Fibroblast of lung (primary cell): ENCODE data around the gene STK35.

ENCODE experiments used
- EZH2 ChIP-seq: IDR thresholded peaks from 2 replicates; pipeline ENCODE4 v1.5.1; 2012; ENCODE audit warnings: low read length, control low read depth, mild to moderate bottlenecking; ENCODE audit errors: missing control alignments
- TF ChIP-seq, protein P1 (sequence below), 2 donors: IDR thresholded peaks in 1 of 2; conservative IDR thresholded peaks in 1 of 2; 1 replicate in 1 of 2; 2 replicates in 1 of 2; pipeline ENCODE4 v1.5.1; 2011 to 2012; ENCODE audit warnings: low read length in 2 of 2, control low read depth in 1 of 2, inconsistent platforms in 1 of 2, low read depth in 1 of 2, mild to moderate bottlenecking in 1 of 2

GRCh38 chr20:2125474-2126112 is 24.0 kb downstream of the STK35 start:
- TF ChIP-seq, protein P1, sequence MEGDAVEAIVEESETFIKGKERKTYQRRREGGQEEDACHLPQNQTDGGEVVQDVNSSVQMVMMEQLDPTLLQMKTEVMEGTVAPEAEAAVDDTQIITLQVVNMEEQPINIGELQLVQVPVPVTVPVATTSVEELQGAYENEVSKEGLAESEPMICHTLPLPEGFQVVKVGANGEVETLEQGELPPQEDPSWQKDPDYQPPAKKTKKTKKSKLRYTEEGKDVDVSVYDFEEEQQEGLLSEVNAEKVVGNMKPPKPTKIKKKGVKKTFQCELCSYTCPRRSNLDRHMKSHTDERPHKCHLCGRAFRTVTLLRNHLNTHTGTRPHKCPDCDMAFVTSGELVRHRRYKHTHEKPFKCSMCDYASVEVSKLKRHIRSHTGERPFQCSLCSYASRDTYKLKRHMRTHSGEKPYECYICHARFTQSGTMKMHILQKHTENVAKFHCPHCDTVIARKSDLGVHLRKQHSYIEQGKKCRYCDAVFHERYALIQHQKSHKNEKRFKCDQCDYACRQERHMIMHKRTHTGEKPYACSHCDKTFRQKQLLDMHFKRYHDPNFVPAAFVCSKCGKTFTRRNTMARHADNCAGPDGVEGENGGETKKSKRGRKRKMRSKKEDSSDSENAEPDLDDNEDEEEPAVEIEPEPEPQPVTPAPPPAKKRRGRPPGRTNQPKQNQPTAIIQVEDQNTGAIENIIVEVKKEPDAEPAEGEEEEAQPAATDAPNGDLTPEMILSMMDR (conservative IDR thresholded peaks at IDR 0.05 in 1 of 2, IDR thresholded peaks at IDR 0.05 in 1 of 2; ENCODE audit: low read depth in 1 of 2, low read length in 2 of 2) = no peak
- TF ChIP-seq EZH2 = no peak
